HEK293 (cell line): Measurements from ENCODE around the gene GJA5.

ENCODE experiments used
- BCL6B ChIP-seq: fragments of 450-650 bp; formaldehyde crosslinking; IDR thresholded peaks from 2 replicates; pipeline ENCODE4 v1.5.1; 2017; ENCODE audit warnings: missing biosample characterization, missing genetic modification characterization
- GLIS1 ChIP-seq: fragments of 450-650 bp; formaldehyde crosslinking; IDR thresholded peaks from 2 replicates; pipeline ENCODE4 v1.5.1; 2016; ENCODE audit warnings: missing biosample characterization, missing genetic modification characterization
- KLF16 ChIP-seq: fragments of 450-650 bp; formaldehyde crosslinking; IDR thresholded peaks from 2 replicates; pipeline ENCODE4 v1.5.1; 2017; ENCODE audit warnings: missing biosample characterization, missing genetic modification characterization
- SETDB1 ChIP-seq: IDR thresholded peaks from one replicate; pipeline ENCODE4 v1.6.1; 2017; ENCODE audit warnings: mild to moderate bottlenecking, low read length, moderate library complexity, mixed read lengths; ENCODE audit not compliant: insufficient read length
- SP2 ChIP-seq: fragments of 450-650 bp; formaldehyde crosslinking; IDR thresholded peaks from 2 replicates; pipeline ENCODE4 v1.5.1; 2016; ENCODE audit warnings: missing biosample characterization, missing genetic modification characterization
- ZBTB7A ChIP-seq: fragments of 450-650 bp; formaldehyde crosslinking; IDR thresholded peaks from 2 replicates; pipeline ENCODE4 v1.5.1; 2016; ENCODE audit warnings: low read depth, missing biosample characterization, missing genetic modification characterization
- ZFP3 ChIP-seq: fragments of 450-650 bp; formaldehyde crosslinking; IDR thresholded peaks from 2 replicates; pipeline ENCODE4 v1.5.1; 2016; ENCODE audit warnings: low read depth, missing biosample characterization, missing genetic modification characterization
- ZNF121 ChIP-seq: fragments of 450-650 bp; formaldehyde crosslinking; IDR thresholded peaks from 2 replicates; pipeline ENCODE4 v1.5.1; 2016; ENCODE audit warnings: missing biosample characterization, missing genetic modification characterization
- ZNF24 ChIP-seq: fragments of 450-650 bp; formaldehyde crosslinking; IDR thresholded peaks from 2 replicates; pipeline ENCODE4 v1.5.1; 2016; ENCODE audit warnings: missing biosample characterization, missing genetic modification characterization
- ZNF274 ChIP-seq, 2 experiments: fragments of 200-500 bp in 1 of 2; fragments of 450-650 bp in 1 of 2; sonication (Bioruptor generic) in 1 of 2; formaldehyde crosslinking in 1 of 2; IDR thresholded peaks; 2 replicates each; pipeline versions ENCODE4 v1.5.1 to v1.6.1; 2014 to 2016; ENCODE audit warnings: borderline replicate concordance in 1 of 2, inconsistent platforms in 1 of 2, low read length in 1 of 2, missing biosample characterization in 1 of 2, missing genetic modification characterization in 1 of 2
- ZNF548 ChIP-seq: fragments of 450-650 bp; formaldehyde crosslinking; IDR thresholded peaks from 2 replicates; pipeline ENCODE4 v1.5.1; 2016; ENCODE audit warnings: missing biosample characterization, missing genetic modification characterization
- ZNF670 ChIP-seq: fragments of 450-650 bp; formaldehyde crosslinking; IDR thresholded peaks from 2 replicates; pipeline ENCODE4 v1.5.1; 2016; ENCODE audit warnings: missing biosample characterization, missing genetic modification characterization, low read depth
- ZSCAN18 ChIP-seq: fragments of 450-650 bp; formaldehyde crosslinking; IDR thresholded peaks from 2 replicates; pipeline ENCODE4 v1.5.1; 2016; ENCODE audit warnings: missing biosample characterization, missing genetic modification characterization
- TF ChIP-seq, protein P1 (sequence below): fragments of 450-650 bp; formaldehyde crosslinking; IDR thresholded peaks from 2 replicates; pipeline ENCODE4 v1.5.1; 2016; ENCODE audit warnings: missing biosample characterization, missing genetic modification characterization

- TF ChIP-seq, protein P1, sequence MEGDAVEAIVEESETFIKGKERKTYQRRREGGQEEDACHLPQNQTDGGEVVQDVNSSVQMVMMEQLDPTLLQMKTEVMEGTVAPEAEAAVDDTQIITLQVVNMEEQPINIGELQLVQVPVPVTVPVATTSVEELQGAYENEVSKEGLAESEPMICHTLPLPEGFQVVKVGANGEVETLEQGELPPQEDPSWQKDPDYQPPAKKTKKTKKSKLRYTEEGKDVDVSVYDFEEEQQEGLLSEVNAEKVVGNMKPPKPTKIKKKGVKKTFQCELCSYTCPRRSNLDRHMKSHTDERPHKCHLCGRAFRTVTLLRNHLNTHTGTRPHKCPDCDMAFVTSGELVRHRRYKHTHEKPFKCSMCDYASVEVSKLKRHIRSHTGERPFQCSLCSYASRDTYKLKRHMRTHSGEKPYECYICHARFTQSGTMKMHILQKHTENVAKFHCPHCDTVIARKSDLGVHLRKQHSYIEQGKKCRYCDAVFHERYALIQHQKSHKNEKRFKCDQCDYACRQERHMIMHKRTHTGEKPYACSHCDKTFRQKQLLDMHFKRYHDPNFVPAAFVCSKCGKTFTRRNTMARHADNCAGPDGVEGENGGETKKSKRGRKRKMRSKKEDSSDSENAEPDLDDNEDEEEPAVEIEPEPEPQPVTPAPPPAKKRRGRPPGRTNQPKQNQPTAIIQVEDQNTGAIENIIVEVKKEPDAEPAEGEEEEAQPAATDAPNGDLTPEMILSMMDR, result no peak
- TF ChIP-seq ZNF548 (tag by site-specific recombination) (no peak), ZNF24 (no peak), ZNF670 (tag by site-specific recombination) (no peak), KLF16 (no peak), SETDB1 (no peak), ZSCAN18 (tag by site-specific recombination) (no peak), ZBTB7A (tag by site-specific recombination) (no peak), SP2 (tag by site-specific recombination) (no peak), ZNF121 (tag by site-specific recombination) (no peak), ZNF274 (IDR thresholded peaks at IDR 0.05; ENCODE audit: low read length) (no peak), ZNF274 (tag by site-specific recombination; IDR thresholded peaks at IDR 0.05; ENCODE audit: borderline replicate concordance) (no peak), GLIS1 (tag by site-specific recombination) (no peak), ZFP3 (tag by site-specific recombination) (no peak), BCL6B (tag by site-specific recombination) (no peak)
Measured at GRCh38 chr1:147726168-147726567, 34.2 kb downstream of the GJA5 start.
